Stimulated activated CD8-positive, alpha-beta memory T cell treated with anti-CD3 and anti-CD28 coated beads, Interleukin-4, amount 100 ng/mL, for 48 hours (primary cell): ENCODE results near the gene BPHL.
"Not testable (repeated sequence)": the region's sequence is repeated elsewhere in the genome, so short reads cannot be mapped to it uniquely, and the experiment has no call there.

ENCODE experiments used
- DNase-seq: peaks from one replicate; pipeline ENCODE4 v3.0.0-alpha.2; 2020

Gene BPHL

DNA sequence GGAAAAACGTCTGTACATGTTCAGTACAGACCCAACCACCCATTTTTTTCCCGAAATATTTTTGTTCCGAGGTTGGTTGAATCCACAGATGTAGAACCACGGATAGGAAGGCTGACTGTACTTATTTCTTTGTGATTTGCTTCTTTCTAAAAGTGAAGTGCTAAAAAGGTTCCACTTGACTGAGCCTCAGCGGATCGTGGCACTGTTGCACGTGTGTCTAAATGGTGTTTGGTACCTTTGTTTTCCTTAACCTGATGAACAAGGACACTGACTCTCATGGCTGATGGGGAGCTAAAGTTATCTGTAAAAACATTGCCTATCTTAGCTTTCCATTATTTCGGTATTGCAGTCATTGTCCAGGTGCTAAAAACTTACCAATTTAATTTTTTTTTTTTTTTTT, 6.2 kb downstream of the BPHL start:
- DNase-seq = no peak

GRCh38 chr6:3125815-3126214, 7.3 kb downstream of the BPHL start:
- DNase-seq = no peak

DNA sequence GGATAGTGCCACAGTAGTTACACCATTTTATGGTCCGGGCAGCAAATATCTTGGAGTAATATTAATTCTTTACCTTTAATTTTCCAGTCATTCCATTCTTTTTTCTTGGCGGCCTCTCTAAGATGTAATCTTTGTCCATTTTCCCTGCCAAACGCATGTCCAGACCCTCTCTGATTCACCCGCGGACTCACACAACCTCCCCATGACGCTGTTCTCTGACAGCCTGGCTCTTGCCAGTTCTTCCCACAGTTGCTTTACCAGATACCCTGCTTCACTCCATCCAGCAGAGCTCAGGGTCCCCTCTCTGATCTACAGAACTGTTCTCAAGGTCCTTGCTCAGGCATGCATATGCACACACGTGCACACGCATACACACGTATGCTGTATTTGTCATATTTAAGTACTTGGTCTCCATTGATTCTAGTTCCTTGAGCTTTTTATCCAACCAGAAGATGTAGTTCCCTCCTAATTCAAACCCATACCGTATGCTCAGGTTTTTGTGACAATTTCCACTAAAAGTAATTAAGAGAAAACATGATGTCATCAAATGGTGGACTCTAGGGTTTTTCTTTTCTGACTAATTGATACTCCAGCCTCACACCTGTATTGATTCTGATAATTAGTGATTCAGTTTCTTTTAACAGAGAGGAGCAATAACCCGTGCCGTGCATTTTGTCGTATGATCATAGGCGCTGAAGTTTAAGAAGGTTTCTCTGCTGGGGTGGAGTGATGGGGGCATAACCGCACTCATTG, 10.0 kb downstream of the BPHL start:
- no peak for DNase-seq

DNA sequence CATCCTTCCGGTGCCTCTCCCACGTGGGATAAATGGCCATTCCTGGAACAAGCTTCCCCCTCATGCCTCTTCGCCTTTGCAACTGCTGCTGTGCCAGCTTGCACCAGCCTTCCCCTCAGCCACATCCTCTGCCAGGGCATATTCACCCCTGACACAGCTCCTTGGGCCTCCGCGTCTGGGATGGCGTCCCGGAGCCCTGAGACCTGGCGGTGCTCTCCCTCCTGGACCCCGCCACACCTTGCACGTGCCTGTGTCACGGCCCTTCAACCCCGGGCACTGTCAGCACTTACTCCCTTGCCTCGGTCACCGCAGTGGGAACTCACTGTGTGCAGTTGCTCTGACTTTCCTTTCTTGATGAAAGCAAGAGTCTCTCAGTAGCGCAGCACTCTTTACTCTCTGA, 13.2 kb downstream of the BPHL start:
- no peak for DNase-seq

- no peak for DNase-seq
These were observed 15.0 kb downstream of the BPHL start for GRCh38 chr6:3133515-3133914.

GRCh38 chr6:3135668-3136291, 17.3 kb downstream of the BPHL start:
- DNase-seq = no peak

DNA sequence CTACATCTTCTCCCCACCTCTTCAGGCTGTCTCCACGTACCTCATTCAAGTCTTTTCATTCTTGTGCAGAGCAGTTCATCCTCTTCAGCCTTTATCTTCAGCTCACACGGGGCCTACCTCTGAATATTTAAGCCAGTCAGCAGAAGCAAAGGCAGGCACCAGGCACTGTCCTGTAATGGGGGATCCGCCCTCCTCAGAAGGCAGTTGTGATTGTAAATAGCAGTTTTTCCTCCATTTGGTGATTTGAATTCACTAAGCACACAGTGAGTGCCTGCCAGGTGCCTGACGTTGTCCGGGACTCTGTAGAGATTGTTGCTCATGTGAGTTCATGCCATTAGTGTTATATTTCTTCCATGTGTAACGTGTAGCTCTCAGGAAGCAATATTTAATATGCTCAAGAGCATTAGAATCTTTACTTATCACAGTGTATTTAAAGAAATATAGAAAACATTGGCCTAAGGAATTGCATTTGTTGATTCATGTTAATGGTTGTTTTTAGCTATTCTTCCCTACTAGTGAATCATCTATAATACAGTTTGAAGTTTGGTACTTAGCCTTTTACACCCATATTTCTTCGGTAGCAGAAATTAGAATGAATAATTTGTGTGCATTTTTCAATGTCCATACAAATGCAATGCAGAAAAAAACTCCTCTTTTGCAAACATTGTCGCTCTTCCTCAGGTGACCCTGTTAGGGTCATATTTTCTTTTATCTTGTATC, 17.9 kb downstream of the BPHL start:
- DNase-seq = no peak

- DNase-seq = no peak
These were observed 18.7 kb downstream of the BPHL start for GRCh38 chr6:3137057-3137777.

GRCh38 chr6:3137873-3138272, 19.4 kb downstream of the BPHL start:
- DNase-seq = not testable (repeated sequence)

DNA sequence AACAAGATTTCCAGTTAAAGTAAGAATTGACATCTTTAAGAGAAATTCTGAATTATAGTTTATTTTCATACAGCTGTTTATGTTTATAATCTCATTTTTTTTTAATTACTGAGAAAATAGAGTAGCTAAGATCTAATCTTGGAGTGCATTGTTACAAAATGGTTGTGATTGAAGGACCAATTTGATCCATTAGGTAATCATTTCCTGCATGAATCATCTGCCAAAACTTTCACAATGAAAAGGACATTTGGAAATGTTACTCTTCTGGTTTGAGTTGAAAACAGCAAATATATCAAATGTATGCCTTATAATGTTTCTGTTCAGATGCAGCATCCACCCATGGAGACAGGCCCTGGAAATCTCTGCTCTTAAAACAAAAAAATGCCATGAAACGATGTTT, 19.8 kb downstream of the BPHL start:
- DNase-seq = no peak

DNA sequence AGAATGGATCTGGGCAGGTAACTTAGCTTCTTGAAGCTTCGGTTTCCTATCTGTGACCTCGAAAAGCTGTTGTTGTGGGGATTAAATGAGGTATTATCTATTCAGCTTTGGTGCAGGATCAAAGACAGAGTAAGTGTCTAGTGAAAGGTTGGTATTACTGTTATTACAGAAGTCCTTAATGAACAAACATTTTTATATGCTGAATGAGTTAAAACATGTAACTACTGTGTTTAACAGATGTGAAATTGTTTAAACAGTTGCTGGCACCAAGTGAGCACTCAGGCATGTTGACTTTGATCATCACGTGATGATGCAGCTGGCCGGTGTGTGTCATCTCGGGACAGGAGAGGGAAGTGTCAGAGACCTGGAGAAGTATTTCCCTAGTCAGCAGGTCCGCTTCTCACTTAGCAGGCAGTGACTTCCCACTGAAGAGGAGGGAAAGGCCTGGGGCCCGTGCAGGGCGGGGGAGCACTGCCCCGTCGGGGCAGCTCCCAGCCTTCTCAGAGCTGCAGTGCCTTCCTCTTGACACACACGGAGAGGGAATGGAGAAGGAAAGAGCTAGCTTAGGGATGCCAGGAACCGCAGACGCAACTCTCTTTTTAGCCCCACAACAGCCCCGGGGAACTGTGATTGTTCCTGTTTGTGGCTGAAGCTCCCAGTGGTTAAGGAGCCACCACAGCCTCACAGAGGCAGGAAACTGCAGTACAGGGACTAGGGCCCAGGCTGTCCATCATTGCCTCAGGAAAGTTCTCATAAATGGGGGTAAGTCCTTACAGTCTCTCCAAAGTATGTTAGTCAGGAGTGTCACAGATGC, 20.8 kb downstream of the BPHL start:
- DNase-seq = no peak

GRCh38 chr6:3140201-3140600, 21.7 kb downstream of the BPHL start:
- no peak for DNase-seq

- DNase-seq = no peak
These were observed 24.0 kb downstream of the BPHL start for GRCh38 chr6:3142536-3142935.

GRCh38 chr6:3143158-3143557, 24.6 kb downstream of the BPHL start:
- DNase-seq = no peak

GRCh38 chr6:3144571-3144970, 26.1 kb downstream of the BPHL start:
- no peak for DNase-seq

GRCh38 chr6:3147914-3148757, 29.6 kb downstream of the BPHL start:
- no peak for DNase-seq

GRCh38 chr6:3151691-3152090, 33.2 kb downstream of the BPHL start:
- DNase-seq = no peak

DNA sequence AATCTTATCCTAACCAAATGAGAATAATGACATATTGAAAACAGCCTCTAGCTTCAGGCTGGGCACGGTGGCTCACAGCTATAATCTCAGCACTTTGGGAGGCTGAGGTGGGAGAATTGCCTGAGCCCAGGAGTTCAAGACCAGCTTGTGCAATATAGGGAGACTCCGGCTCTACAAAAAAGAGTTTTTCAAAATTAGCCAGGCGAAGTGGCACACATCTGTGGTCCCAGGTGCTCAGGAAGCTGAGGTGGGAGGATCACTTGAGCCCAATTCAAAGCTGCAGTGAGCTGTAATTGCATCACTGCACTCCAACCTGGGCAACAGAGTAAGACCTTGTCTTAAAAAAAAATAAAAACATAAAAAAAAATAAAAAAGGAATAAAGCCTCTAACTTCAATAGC, 34.2 kb downstream of the BPHL start:
- no peak for DNase-seq

GRCh38 chr6:3155416-3155815, 36.9 kb downstream of the BPHL start:
- DNase-seq = not testable (repeated sequence)

GRCh38 chr6:3156184-3157130, 37.9 kb downstream of the BPHL start:
- DNase-seq = peak; percentile 36
